WTC11 (cell line): Measurements from ENCODE around the gene ADGRV1. TPM values are rescaled to one million over a fixed set of nuclear protein-coding genes. Genes with fewer than 3 reads are reported as not detected.
A peak's percentile ranks its signal among the peaks of the same experiment; 100 is the strongest.
"Not testable (repeated sequence)": the region's sequence is repeated elsewhere in the genome, so short reads cannot be mapped to it uniquely, and the experiment has no call there.

Experiments
- ATAC-seq: fragments of 200-7000 bp; cut with Tn5 transposase; 2 replicates; pipeline ENCODE4 v1.10.0; 2021; ENCODE audit warnings: mild to moderate bottlenecking, moderate library complexity
- CTCF ChIA-PET: fragments of 300-600 bp; sonication (Branson Sonifier 250); formaldehyde crosslinking; loops from one replicate; lab custom pipeline; 2021; ENCODE audit warnings: antibody characterized with exemption; lab: Charles Lee
- POLR2A ChIA-PET: fragments of 350-600 bp; sonication (Branson Sonifier 250); formaldehyde crosslinking; loops from one replicate; lab custom pipeline; 2021; ENCODE audit warnings: antibody characterized with exemption; lab: Charles Lee
- DNase-seq: peaks from one replicate; pipeline ENCODE4 v3.0.0; 2021; ENCODE audit warnings: low spot score
- H3K27ac Mint-ChIP-seq: 2 replicates; pipeline ENCODE4 v1.8.0; 2021; ENCODE audit warnings: mixed read lengths
- H3K27me3 Mint-ChIP-seq: 2 replicates; pipeline ENCODE4 v1.8.0; 2021; ENCODE audit warnings: low read depth, mild to moderate bottlenecking, moderate library complexity, mixed read lengths
- H3K36me3 Mint-ChIP-seq: 2 replicates; pipeline ENCODE4 v1.8.0; 2021; ENCODE audit warnings: mixed read lengths
- H3K4me1 Mint-ChIP-seq: 2 replicates; pipeline ENCODE4 v1.8.0; 2022; ENCODE audit warnings: mixed read lengths
- H3K4me3 Mint-ChIP-seq: 2 replicates; pipeline ENCODE4 v1.8.0; 2021; ENCODE audit warnings: mild to moderate bottlenecking, moderate library complexity, mixed read lengths
- H3K9me3 Mint-ChIP-seq: 2 replicates; pipeline ENCODE4 v1.8.0; 2021; ENCODE audit warnings: mixed read lengths
- FOXP1 ChIP-seq: sonication (generic); formaldehyde crosslinking; IDR thresholded peaks from 2 replicates; pipeline ENCODE4 v1.8.0; 2022; ENCODE audit warnings: missing genetic modification reagents, mild to moderate bottlenecking, moderate library complexity, borderline replicate concordance
- GRHL2 ChIP-seq: fragments of 250-450 bp; sonication (Bioruptor Pico); IDR thresholded peaks from 2 replicates; pipeline ENCODE4 v1.8.0; 2022; ENCODE audit warnings: mild to moderate bottlenecking, moderate library complexity; ENCODE audit not compliant: insufficient replicate concordance, severe bottlenecking
- NFATC4 ChIP-seq: fragments of 250-450 bp; sonication (Bioruptor Pico); IDR thresholded peaks from 2 replicates; pipeline ENCODE4 v1.9.0; 2021; ENCODE audit warnings: mild to moderate bottlenecking
- ZNF317 ChIP-seq: sonication (generic); formaldehyde crosslinking; IDR thresholded peaks from 2 replicates; pipeline ENCODE4 v1.8.1; 2023; ENCODE audit warnings: low read depth, mild to moderate bottlenecking, moderate library complexity, missing genetic modification reagents, borderline replicate concordance
- ZNF671 ChIP-seq: fragments of 250-450 bp; sonication (Bioruptor Pico); IDR thresholded peaks from 2 replicates; pipeline ENCODE4 v1.8.0; 2021; ENCODE audit warnings: mild to moderate bottlenecking
- total RNA-seq: library from RNA; stranded (reverse); gene quantifications from 3 replicates; pipeline ENCODE4 v1.2.3, GENCODE V29; 2021
- TF ChIP-seq, protein P1 (sequence below): sonication (generic); formaldehyde crosslinking; IDR thresholded peaks from 2 replicates; pipeline ENCODE4 v1.8.0; 2022; ENCODE audit warnings: mild to moderate bottlenecking, missing genetic modification reagents
- TF ChIP-seq, protein P2 (sequence below): sonication (generic); formaldehyde crosslinking; IDR thresholded peaks from 2 replicates; pipeline ENCODE4 v1.8.1; 2023; ENCODE audit warnings: mild to moderate bottlenecking, missing genetic modification reagents
- TF ChIP-seq, protein P3 (sequence below): sonication (generic); formaldehyde crosslinking; IDR thresholded peaks from 2 replicates; pipeline ENCODE4 v1.8.0; 2023; ENCODE audit warnings: missing genetic modification reagents, mild to moderate bottlenecking, borderline replicate concordance
- TF ChIP-seq, protein P4 (sequence below): sonication (generic); formaldehyde crosslinking; IDR thresholded peaks from 2 replicates; pipeline ENCODE4 v1.8.1; 2022; ENCODE audit warnings: mild to moderate bottlenecking, moderate library complexity, missing genetic modification reagents

The ADGRV1 gene
- total RNA-seq, 1 experiment from 2014 or later: 74.5 TPM

DNA sequence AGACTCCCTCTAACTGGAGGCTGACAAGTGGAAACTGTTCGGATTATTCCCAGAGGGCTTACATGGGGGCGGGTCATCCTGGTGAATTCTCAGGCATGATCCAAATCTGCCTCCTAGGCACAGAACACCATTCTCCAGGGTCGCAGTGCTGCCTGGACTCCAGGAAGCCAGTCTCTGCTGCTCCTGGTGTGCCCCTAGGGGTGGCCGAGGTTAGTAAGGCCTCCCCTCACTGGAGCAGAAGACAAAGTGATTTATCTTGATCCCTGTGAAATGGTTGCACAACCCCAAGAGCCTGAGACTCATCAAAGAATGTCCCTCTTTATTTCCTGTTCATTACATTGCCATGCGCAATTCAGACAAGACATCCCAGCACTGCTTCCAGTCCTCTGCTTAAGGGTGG is 17.1 kb downstream of the ADGRV1 start (continued):
- TF ChIP-seq, protein P1, sequence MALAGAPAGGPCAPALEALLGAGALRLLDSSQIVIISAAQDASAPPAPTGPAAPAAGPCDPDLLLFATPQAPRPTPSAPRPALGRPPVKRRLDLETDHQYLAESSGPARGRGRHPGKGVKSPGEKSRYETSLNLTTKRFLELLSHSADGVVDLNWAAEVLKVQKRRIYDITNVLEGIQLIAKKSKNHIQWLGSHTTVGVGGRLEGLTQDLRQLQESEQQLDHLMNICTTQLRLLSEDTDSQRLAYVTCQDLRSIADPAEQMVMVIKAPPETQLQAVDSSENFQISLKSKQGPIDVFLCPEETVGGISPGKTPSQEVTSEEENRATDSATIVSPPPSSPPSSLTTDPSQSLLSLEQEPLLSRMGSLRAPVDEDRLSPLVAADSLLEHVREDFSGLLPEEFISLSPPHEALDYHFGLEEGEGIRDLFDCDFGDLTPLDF (CRISPR knock-in tag): no peak
- TF ChIP-seq, protein P2, sequence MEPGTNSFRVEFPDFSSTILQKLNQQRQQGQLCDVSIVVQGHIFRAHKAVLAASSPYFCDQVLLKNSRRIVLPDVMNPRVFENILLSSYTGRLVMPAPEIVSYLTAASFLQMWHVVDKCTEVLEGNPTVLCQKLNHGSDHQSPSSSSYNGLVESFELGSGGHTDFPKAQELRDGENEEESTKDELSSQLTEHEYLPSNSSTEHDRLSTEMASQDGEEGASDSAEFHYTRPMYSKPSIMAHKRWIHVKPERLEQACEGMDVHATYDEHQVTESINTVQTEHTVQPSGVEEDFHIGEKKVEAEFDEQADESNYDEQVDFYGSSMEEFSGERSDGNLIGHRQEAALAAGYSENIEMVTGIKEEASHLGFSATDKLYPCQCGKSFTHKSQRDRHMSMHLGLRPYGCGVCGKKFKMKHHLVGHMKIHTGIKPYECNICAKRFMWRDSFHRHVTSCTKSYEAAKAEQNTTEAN (CRISPR knock-in tag): no peak
- TF ChIP-seq, protein P3, sequence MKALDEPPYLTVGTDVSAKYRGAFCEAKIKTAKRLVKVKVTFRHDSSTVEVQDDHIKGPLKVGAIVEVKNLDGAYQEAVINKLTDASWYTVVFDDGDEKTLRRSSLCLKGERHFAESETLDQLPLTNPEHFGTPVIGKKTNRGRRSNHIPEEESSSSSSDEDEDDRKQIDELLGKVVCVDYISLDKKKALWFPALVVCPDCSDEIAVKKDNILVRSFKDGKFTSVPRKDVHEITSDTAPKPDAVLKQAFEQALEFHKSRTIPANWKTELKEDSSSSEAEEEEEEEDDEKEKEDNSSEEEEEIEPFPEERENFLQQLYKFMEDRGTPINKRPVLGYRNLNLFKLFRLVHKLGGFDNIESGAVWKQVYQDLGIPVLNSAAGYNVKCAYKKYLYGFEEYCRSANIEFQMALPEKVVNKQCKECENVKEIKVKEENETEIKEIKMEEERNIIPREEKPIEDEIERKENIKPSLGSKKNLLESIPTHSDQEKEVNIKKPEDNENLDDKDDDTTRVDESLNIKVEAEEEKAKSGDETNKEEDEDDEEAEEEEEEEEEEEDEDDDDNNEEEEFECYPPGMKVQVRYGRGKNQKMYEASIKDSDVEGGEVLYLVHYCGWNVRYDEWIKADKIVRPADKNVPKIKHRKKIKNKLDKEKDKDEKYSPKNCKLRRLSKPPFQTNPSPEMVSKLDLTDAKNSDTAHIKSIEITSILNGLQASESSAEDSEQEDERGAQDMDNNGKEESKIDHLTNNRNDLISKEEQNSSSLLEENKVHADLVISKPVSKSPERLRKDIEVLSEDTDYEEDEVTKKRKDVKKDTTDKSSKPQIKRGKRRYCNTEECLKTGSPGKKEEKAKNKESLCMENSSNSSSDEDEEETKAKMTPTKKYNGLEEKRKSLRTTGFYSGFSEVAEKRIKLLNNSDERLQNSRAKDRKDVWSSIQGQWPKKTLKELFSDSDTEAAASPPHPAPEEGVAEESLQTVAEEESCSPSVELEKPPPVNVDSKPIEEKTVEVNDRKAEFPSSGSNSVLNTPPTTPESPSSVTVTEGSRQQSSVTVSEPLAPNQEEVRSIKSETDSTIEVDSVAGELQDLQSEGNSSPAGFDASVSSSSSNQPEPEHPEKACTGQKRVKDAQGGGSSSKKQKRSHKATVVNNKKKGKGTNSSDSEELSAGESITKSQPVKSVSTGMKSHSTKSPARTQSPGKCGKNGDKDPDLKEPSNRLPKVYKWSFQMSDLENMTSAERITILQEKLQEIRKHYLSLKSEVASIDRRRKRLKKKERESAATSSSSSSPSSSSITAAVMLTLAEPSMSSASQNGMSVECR (CRISPR knock-in tag): no peak
- TF ChIP-seq GRHL2 (CRISPR knock-in tag) (no peak), ZNF317 (no peak), FOXP1 (no peak), ZNF671 (CRISPR knock-in tag) (no peak), NFATC4 (no peak)

DNA sequence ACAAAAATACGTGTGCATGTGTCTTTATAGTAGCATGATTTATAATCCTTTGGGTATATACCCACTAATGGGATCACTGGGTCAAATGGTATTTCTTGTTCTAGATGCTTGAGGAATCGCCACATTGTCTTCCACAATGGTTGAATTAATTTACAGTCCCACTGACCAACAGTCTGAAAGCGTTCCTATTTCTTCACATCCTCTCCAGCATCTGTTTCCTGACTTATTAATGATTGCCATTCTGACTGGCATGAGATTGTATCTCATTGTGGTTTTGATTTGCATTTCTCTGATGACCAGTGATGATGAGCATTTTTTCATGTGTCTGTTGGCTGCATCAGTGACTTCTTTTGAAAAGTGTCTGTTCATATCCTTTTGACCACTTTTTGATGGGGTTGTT is 18.0 kb downstream of the ADGRV1 start:
- DNase-seq, POLR2A ChIA-PET, CTCF ChIA-PET, H3K27ac Mint-ChIP-seq, H3K4me3 Mint-ChIP-seq, ATAC-seq, H3K27me3 Mint-ChIP-seq: not testable (repeated sequence)
- peaks cover 66% of the 10 kb centered on the region for H3K4me1 Mint-ChIP-seq
- H3K9me3 Mint-ChIP-seq: peaks cover 32% of the 10 kb centered on the region
- H3K36me3 Mint-ChIP-seq: peaks cover 25% of the 10 kb centered on the region

DNA sequence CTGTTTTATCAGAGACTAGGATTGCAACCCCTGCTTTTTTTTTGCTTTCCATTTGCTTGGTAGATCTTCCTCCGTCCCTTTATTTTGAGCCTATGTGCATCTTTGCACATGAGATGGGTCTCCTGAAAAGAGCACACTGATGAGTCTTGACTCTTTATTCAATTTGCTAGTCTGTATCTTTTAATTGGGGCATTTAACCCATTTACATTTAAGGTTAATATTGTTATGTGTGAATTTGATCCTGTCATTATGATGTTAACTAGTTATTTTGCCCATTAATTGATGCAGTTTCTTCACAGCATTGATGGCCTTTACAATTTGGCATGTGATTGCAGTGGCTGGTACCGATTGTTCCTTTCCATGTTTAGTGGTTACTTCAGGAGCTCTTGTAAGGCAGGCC is 21.3 kb downstream of the ADGRV1 start:
- DNase-seq, H3K4me3 Mint-ChIP-seq, H3K27me3 Mint-ChIP-seq, ATAC-seq, POLR2A ChIA-PET, CTCF ChIA-PET: not testable (repeated sequence)
- peaks cover 37% of the 10 kb centered on the region for H3K4me1 Mint-ChIP-seq
- peak overlapping the region; percentile 12; the same call in 1 of the 2 replicates for H3K27ac Mint-ChIP-seq
- H3K36me3 Mint-ChIP-seq: peaks cover 25% of the 10 kb centered on the region
- peaks cover 32% of the 10 kb centered on the region for H3K9me3 Mint-ChIP-seq

DNA sequence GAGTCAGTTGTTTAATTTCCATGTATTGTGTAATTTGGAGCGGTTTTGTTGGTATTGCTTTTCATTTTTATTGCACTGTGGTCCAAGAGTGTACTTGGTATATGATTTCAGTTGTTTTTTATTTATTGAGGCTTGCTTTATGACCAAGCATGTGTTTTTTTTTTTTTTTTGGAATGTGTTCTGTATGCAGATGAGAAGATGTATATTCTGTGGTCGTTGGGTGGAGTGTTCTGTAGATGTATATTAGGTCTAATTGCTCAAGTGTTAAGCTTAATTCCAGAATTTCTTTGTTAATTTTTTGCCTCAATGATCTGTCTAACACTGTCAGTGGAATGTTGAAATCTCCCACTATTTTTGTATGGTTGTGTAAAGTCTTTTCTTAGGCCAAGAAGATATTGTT is 23.4 kb downstream of the ADGRV1 start:
- peaks cover 17% of the 10 kb centered on the region for H3K36me3 Mint-ChIP-seq
- H3K27me3 Mint-ChIP-seq: no peaks in the 10 kb centered on the region
- no peak overlapping the region for H3K4me3 Mint-ChIP-seq
- ChIA-PET POLR2A (no interaction called here), CTCF (interaction anchor here (1.3 kb wide), 1 partner anchor 23 kb away, joined by 3 read pairs; no protein-coding TSS in a partner anchor)
- peaks cover 52% of the 10 kb centered on the region for H3K4me1 Mint-ChIP-seq
- ATAC-seq: no peak
- TF ChIP-seq, protein P4, sequence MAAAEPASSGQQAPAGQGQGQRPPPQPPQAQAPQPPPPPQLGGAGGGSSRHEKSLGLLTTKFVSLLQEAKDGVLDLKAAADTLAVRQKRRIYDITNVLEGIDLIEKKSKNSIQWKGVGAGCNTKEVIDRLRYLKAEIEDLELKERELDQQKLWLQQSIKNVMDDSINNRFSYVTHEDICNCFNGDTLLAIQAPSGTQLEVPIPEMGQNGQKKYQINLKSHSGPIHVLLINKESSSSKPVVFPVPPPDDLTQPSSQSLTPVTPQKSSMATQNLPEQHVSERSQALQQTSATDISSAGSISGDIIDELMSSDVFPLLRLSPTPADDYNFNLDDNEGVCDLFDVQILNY (CRISPR knock-in tag): no peak
- peaks cover 23% of the 10 kb centered on the region for H3K9me3 Mint-ChIP-seq
- no peak for DNase-seq
- no peak overlapping the region for H3K27ac Mint-ChIP-seq
